Central memory CD4-positive, alpha-beta T cell (primary cell): ENCODE data around the gene DDX3X.
"Not testable (repeated sequence)": the region's sequence is repeated elsewhere in the genome, so short reads cannot be mapped to it uniquely, and the experiment has no call there.

Source experiments
- DNase-seq: peaks from one replicate; pipeline ENCODE4 v3.0.0; 2022
- total RNA-seq, 3 experiments: gene quantifications; one replicate each; lab custom pipeline; 2026; lab: John Stamatoyannopoulos, UW

DDX3X gene
- total RNA-seq, result 651 to 2,970 (median 955) reads per million in 3 experiments

DNA sequence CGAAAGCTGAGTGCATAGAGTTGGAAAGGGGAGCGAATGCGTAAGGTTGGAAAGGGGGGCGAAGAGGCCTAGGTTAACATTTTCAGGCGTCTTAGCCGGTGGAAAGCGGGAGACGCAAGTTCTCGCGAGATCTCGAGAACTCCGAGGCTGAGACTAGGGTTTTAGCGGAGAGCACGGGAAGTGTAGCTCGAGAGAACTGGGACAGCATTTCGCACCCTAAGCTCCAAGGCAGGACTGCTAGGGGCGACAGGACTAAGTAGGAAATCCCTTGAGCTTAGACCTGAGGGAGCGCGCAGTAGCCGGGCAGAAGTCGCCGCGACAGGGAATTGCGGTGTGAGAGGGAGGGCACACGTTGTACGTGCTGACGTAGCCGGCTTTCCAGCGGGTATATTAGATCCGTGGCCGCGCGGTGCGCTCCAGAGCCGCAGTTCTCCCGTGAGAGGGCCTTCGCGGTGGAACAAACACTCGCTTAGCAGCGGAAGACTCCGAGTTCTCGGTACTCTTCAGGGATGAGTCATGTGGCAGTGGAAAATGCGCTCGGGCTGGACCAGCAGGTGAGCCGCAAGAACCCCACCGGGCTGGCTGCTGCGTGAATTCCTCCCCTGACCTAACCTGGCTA is at the start of gene DDX3X:
Gene DDX3X (plus strand): TSS at position 419 of the 619 bp plus-strand sequence. CDS start 91 bp downstream, at position 510.
- DNase-seq, result peak; percentile 92

DNA sequence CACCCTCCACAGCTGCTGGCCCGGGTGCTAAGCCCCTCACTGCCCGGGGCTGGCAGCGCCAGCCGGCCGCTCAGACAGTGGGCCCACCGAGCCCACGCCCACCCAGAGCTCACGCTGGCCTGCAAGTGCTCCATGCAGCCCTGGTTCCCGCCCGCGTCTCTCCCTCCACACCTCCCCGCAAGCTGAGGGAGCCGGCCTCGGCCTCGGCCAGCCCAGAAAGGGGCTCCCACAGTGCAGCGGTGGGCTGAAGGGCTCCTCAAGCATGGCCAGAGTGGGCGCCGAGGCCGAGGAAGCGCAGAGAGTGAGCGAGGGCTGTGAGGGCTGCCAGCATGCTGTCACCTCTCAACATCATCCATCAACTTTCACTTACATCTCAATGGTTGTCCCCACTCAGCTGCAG is 48.0 kb upstream of the DDX3X start:
- DNase-seq, result not testable (repeated sequence)

DNA sequence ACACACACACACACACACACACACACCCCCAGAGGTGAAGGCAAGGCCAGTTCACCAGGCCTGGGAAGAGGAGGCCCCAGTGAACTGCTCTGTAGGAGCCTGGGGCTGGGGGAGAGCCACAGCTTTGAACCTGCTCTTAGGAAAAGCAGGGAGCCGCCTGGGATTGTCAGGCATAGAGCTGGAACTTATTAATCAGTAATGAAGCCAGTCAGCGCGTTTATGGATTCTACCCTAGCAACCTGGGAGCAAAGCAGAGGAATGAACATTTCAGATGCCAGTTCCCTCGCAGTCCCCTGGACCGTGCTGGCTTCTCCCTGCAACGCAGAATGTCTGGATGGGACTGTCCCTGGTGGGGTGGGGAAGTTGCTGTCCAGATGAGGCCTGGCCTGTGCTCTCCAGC is 45.3 kb upstream of the DDX3X start:
- no peak for DNase-seq

DNA sequence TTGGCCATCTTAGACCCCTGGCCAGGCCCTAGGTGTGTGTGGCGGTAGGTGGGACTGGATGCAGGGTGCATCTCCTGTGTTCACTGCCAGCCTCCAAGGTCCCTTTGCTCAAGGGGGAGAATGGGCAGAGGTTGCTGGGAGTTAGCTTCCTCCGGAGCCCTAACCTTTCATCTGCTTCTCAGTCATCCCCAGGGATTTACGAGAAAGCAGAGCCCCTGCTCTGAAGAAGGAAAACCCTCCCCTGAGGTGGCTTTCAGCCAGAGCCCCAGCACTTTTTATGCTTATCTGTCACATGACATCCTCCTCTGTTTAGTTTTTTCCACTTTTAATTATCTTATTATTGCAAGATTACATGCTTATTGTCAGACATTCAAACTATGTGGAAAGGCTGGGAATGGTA is 44.9 kb upstream of the DDX3X start:
- DNase-seq, result no peak

DNA sequence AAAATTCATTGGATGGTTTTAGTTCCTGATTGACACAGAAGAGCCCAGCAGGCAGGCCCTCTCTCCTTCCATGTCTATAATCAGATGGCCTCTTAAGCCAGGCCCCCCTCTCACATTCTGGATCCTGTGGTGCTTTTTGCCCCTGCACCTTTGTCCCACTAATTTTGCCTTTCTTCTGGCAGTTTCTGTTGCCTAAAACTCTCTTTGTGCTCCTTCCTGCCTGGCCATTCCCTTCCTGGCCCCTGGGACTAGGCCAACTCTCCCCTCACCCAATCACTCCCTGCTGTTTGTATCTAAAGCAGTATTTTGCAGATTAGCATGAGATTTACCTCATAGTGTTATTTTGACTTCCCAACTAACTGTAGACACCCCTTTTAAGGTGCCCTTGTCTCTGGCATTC is 42.7 kb upstream of the DDX3X start:
- DNase-seq, result no peak

DNA sequence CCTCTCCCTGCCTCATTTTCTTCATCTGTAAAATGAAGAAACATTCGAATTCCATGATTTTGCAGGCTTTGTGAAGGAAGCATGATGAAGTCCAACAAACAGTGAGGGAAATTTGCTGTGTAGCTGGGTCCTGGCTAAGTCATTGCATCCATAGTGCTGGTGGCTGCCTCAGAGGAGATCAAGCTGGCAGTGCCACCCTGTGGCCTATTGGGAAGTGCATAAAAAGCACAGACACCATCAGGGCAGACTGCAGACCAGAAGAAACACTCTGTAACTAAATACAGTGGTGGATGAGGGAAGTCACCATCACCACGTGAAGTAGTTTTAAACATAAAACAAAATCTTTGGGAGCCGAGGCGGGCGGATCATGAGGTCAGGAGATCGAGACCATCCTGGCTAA is 40.7 kb upstream of the DDX3X start:
- no peak for DNase-seq

DNA sequence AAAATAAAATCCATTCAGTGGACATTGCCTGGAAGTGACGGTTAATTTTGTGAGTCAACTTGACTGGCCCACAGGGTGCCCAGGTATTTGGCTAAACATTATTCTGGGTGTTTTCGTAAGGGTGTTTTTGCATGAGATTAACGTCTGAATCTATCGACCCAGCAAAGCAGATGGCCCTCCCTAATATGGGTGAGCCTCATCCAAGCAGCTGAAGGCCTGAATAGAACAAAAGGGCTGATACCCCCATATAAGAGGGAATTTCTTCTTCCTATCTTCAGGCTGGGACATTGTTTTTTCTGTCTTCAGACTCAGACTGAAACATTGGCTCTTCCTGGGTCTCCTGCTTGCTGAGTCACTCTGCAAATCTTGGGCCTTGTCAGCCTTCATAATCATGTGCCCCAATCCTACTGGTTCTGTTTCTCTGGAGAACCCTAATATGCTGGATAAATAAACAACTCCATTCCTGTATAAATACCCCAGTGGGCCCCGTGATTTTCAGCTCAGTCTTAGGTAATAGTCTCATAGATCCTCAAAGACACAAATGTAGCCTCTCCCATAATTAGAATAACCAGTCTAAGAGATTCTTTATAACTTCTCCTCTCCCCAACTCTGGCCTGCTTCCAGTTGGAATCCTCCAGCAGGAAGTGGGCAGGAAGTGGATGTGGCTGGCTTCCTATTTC is 33.1 kb upstream of the DDX3X start:
- DNase-seq, result no peak

DNA sequence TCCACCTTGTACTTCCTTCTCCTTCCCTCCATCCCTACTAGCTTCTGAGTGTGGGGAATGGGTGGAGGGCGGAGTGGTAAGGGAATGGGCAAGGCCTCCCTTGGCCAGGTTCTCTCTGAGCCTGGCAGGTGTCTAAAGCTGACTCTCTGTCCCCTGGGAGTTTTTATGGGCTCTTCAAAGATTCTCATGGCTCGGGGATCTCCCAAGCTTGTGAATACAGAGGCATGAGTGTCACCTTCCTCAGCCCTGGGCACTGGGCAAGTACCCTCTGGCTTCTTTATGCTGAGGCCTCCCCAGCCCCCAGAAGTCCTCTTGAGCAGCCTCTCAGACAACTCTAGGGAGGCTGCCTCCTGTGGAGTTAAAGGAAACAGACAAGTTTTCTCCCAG is 32.5 kb upstream of the DDX3X start:
- no peak for DNase-seq

DNA sequence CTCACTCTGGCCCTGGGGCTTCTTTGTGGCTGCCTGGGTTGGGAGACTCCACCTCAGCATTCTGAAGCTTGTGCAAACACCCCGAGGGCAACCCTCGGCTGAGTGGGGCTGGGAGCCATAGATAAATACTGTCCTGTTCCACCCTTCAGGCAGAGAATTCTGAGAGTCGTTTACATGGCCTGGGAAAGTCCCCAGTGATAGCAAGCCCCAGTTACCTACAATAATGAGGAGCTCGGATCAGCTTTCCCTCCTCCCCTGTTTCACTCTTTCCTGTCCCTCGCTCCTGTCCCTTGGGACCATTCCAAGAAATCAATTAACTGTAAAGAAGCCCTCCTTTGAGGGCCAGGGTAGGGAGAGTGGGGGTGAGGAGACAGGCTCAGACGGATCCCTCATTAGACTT is 31.6 kb upstream of the DDX3X start:
- no peak for DNase-seq

DNA sequence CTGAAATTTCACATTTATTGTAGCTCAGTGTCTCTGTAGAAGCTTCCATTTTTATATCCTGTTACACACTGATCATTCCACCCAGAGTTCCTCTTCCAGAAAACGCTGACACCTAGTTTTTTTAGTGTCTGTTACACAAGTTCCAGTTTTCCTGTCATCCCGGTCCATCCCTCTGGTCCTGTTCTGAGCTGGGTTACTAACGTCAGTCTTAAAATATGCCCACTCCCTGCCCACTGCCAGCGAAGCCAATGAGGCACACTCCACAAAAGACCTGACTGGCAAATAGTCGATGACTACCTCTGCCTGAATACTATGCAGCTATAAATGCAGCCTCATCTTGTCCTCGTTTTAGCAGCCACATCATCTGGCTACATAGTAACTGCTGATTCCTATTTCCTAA is 30.9 kb upstream of the DDX3X start:
- DNase-seq, result no peak

DNA sequence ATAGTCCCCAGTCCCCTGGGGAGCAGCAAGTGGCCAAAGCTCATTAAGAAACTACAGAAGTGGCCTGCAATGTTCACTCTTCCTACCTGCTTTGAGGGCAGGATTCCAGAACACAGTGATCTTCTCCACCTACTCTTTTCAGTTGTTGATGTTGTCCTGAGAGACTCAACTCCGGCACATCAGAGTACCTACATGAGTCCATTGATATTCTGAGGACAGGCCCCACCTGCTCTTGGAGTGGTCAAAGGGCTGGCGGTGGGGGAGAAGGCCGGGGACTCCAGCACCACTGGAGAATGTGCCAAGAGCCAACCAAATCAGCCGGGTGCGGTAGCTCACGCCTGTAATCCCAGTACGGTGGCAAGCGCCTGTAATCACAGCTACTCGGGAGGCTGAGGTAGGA is 29.8 kb upstream of the DDX3X start:
- no peak for DNase-seq

DNA sequence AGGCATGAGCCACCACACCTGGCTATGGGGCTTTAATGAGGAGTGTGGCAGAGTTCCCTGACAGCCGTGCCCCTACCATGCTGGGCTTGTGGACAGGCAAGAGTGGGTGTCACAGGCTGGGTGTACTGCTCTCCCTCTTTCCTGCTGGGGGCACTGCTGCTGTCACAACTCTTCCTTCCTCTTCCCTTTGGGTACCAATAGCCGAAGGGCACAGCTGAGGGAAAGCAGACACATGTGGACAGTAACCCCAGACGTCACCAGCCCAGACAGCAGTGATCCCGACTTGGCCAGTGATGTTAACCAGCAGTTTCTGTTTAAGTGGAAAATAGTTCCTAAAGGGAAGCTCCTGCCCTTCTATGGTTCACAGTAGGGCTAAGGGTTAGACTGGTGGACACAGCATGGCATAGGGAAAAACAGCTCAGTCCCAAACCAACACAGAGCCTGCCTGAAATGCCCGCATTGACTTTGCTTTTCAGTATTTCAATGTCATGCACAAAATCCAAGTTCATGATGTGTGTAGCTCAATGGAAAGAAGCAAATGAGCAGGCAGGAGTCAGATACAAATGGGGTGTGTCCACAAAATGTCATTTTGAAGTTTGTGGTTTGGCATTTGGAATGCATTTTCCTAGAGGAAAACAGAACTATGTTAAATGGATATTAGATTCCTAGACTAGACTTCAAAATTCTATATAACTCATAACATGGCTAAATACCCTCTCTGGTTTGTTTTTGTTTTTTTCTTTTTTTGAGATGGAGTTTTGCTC is 24.9 kb upstream of the DDX3X start:
- no peak for DNase-seq

DNA sequence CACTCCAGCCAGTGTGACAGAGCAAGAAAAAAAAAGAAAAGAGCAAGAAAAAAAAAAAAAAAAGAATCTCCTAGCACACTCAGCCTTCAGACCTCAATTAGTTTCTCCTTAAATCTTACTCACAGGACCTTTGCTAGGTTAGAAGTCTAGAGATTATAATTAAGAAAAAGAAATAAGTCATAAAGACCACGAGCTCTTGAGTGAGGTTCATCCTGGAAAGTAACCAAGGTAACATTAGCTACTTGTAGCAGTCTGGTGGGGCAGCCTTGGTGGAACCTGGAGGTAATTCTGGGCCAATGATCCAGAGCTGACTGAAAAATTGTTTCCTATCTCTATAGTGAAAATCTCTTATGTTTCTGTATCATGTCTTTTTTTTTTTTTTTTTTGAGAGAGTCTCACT is 21.2 kb upstream of the DDX3X start:
- DNase-seq, result no peak

DNA sequence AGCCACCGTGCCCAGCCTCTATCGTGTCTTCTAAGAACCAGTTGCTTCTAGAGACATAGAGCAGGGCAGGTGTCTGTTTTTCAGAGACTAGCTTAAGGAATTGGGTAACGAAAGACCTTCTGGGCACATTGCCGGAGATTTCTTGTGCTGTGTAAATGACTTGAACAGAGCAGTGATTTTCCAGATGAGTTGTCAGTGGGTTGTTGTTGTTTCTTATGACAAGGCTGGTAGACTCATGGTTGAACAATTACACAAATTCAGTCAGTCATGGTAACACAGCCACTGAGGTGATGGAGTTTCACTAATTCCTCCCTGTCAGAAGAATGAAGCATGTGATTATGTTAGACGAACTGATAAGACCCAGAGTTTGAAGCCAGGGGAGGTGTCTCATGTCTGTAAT is 20.5 kb upstream of the DDX3X start:
- DNase-seq, result no peak

DNA sequence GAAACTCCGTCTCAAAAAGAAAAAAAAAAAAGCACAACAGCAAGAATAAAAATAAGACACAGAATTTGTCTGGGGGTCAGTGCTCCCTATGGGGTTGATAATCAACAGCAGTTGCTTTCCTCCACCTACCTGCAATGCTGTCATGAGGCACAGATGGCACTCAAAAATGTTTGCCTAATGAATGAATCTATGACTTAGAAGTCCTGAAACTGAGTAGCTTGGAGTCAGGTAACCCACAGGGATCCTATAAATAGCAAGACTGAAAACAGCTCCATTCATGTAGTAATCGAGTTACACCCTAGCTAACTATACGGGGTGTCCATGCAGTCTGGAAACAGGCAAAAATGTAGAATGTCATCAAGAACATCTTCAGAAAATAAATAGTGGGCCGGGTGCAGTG is 19.8 kb upstream of the DDX3X start:
- DNase-seq, result no peak

DNA sequence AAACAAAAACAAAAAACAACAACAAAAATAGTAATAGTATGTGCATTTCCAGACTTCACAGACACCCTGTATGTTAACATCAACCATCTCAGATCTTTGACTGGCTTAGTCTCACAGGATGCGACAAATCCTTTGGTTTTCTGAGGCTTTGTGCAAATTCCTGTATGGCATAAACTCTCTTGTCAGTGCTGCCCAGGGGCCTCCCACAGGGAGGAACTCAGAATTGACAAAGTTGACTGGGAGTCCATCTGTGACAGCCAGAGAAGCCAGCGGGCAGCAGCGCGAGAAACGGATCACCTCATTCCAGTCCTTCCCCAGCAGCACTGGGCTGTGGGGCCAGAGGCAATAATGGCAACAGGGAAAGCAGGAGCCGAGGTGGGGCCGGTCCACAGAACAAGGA is 19.1 kb upstream of the DDX3X start:
- no peak for DNase-seq

DNA sequence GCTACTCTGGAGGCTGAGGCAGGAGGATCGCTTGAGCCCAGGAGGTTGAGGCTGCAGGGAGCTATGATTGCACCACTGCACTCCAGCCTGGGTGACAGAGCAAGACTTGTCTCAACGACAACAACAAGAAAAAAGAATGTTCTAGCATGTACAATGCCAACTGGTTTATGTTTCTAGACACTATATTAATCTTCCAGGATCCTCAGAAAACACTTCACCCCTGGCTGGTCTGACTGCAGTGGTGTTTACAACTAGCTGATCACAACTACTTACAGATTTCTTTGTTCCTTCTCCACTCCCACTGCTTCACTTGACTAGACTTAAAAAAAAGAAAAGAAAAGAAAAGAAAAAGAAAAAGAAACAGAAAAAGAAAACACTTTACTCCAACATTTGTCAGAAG is 17.7 kb upstream of the DDX3X start:
- DNase-seq, result not testable (repeated sequence)

DNA sequence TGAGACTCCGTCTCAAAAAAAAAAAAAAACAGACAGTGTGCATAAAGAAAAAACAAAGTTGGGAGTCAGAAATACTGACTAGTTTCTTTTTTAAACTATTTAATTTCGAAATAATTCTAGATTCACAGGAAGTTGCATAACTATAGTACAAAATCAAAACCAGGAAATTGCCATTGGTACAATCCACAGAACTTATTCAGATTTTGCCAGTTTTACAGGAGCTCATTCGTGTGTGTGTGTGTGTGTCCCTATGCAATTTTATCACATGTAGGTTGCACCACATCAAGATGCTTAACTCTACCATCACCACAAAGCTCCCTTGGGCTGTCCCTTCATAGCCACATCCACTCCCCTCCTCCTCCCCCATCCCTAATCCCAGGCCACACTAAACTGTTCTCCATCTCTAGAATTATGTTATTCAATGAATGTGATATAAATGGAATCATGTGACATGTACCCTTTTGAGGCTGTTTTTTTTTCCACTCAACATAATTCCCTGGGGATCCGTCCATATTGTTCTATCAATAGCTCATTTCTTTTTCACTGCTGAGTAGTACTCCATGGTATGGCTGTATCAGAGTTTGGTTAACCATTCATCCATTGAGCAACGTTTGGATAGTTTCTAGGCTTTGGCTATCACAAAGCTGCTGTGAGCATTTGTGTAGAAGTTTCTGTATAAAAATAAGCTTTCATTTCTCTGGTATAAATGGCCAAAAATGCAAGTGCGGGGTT is 16.3 kb upstream of the DDX3X start:
- DNase-seq, result no peak

DNA sequence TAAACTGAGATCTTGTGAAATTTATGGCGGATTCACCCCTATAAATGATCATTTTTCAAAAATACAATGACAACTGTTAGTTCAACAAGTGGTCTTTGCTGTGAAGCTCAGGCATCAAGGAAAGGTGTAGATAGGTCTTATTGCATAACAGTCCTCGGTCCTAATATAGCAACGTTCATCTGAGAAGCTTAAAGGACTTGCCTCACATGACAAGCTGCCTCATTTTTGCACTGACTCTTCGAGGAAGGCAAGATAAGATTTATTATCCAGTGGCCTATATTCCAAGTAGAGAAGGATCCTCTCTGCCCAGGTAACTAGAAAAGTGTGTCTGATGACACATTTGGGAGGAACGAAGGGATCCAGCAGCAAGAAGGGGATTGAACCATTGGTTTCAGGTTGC is 13.6 kb upstream of the DDX3X start:
- DNase-seq, result no peak

DNA sequence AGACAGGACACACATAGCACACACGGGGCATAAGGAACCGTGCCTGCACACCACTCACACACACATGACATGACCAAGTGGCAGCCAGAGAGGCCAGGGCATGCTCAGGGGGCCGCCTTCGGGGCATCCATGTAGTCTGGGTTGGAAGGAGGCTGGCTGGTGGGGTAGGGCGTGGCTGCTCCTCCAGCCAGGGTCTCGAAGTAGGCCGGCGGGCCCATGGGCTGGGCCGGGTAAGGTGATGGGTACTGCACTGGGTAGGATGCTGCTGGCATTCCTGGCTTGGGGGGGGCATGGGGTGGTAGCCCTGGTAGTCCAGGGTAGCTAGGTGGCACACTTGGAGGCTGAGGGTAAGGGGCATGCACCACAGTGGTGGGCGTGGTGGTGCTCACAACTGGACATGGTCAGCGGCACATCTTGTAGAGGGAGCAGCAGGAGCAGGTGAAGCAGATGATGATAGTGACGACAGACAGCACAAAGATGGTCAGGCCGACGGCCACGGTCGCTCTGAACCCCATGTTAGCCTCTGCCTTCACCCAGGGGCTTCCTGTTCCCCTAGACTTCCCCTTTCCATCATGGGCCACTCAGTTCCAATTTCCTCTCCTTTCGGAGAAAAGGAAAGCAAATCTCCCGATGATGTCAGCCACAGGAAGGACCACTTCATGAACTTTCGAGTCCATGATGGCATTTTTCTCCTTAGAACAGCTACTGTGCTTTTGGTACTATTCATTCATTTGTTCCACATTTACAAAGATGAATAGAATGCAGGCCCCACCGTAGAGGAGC is 10.9 kb upstream of the DDX3X start:
- no peak for DNase-seq

DNA sequence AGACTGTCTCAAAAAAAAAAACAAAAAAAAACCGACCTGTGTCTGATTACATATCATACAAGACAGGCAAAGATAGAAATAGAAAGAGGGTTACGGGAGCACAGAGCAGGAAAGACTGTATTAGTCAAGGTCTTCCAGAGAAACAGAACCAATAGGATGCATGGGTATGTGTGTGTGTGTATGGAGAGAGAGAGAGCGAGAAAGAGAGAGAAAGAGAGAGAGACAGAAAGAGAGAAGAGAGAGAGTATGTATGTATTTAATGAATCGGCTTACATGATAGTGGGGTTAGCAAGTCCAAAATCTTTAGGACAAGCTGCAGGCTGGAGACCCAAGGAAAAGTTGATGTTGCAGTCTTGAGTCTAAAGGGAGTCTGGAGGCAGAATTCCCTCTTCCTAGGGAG is 7.5 kb upstream of the DDX3X start:
- DNase-seq, result no peak

DNA sequence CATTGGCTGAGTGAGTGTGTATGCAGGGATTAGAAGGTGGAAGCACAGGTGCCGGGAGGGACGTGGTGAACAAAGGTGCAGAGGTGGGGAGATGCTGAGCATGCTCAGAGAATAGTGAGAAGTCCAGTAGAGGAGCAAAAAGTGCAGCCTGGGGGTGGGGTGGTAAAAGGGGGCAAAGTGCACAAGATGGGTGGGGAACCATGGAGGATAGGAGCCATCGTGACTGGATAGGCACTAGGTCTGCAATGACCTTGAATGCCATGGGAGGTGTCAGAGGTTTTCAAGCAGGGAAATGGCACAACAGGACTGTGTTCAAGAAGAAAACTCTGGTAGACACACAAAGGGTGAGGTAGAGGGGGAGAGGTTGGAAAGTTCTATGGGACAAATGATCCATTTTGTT is 6.6 kb upstream of the DDX3X start:
- DNase-seq, result no peak

DNA sequence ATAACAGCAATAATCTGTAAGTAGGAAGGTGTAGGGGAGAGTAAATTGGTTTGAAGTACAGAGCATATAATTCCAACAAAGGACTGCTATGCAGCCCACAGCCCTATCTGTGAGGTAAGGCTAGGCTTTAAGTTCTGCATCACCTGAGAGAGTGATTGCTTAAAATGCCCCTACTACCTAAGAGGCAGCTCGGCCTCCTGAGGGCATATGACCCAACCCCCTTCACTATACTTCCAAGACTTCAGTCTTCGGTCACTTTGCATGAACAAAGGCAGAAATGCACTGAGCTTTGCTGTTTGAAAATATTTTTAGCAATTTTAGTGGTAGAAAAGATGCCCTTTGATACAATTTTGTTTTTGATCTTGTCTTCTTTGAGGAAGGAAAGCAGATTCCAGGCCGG is 4.9 kb upstream of the DDX3X start:
- no peak for DNase-seq
